HG02642 (cell line): ENCODE measurements around the gene CRTC2.

Source experiments
- ATAC-seq: cut with Tn5 transposase; IDR thresholded peaks from one replicate; pipeline ENCODE4 v1.9.1; 2021; ENCODE audit warnings: mild to moderate bottlenecking; ENCODE audit not compliant: unreplicated experiment, poor library complexity

Gene CRTC2

GRCh38 chr1:153954826-153955225 lies 3.6 kb downstream of the CRTC2 start:
- no peak for ATAC-seq

DNA sequence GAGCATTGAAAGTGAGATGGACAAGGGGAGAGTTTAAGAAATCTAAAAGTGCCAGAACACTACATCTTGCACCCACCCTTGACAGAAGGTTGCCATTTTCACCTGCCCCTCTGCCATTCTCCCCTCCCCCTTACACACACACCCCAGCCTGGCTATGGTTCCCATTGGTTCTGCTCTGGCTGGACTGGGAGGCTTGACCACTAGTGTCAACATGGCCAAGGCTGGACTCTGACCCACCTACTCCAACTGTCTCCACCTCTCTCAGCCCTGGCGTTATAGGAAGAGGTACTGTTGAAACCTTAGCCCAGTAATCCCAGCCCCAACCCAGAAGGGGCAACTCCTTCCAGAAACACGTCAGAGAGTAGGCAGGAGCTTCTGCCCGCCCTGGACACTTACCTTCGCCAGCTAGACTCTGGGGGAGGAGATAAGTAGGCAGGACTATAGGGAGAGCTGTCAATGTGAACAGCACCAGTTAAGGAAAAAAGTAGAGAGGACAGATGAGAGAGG lies 4.5 kb downstream of the CRTC2 start:
- no peak for ATAC-seq

- no peak for ATAC-seq
These were observed 6.6 kb downstream of the CRTC2 start for GRCh38 chr1:153951801-153952200.

GRCh38 chr1:153951183-153951582 lies 7.2 kb downstream of the CRTC2 start:
- ATAC-seq: no peak

DNA sequence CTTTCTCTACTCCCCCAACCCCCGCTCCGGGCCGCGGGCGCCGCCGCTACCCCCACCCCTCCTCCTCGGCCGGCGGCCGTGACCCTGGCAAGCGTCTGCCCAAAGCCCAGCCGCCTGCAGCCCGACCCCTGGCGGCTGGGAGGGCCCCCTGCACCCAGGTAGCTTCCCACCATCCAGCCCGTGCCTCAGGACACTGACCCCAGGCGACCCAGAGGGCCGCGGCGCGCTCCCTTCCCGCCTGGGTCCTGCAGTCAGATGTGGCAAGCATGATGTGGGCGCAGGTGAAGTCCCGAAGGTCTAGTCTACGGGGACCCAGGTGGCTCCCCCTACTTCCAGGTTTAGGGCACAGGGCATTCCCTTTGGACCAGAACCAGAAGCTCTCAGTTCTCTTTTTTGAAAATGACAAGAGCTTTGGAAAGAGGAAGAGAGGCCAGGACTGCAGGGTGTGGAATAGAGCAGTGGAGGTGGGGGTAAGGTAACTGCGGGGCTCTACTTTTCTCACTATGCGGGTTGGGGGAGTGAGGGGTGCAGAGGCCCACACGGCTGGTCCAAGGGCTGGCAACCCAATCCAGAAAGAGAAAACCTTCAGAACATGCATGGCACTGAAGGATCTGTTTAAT lies 11.7 kb downstream of the CRTC2 start, which contains the start of gene DENND4B:
DENND4B (minus strand) TSS at position 97 of the 620 bp plus-strand sequence. CDS start 2,344 bp downstream, outside the sequence.
- ATAC-seq: peak; percentile 72

DNA sequence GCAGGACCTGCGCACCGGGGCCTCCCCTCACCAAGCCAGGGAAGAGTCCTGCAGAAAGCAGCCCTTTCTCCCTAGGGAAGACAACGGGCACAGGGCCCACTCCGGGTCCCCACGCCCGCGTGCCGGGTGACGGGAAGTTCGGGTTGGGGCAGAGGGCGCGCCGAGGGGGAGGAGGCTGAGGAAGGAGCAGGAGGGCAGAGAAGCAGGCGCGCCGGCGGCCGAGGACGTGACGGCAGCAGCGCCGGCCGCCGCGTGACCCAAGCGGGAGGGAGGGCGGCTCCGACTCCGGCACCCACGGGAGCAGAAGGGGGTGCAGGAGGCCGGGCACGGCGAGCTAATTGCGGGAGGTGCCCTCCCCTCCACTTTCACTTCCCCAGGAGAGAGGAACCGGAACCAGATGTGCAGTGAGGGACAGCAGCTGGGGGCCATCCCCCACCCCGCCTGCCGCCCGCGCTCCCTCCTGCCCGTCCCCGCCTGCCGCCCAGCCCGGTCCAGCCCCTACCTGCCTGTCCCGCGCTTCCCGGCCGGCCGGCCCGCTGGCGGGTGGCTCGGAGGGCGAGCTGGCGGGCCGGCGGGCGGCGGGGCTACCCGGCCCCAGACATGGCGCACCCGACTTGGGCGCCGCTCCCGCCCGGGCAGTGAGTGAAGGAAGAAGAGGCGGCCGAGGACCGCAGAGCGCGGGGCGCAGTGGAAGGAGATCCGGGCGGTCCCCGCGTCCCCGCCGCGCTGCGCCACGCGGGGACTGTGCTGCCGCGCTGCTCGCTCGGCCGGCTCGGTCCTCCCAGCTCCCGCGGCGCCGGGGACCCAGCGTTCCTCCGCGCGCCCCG lies 12.4 kb downstream of the CRTC2 start:
- peak; percentile 74 for ATAC-seq

GRCh38 chr1:153945131-153945794 lies 13.1 kb downstream of the CRTC2 start:
- no peak for ATAC-seq

- no peak for ATAC-seq
These were observed 13.6 kb downstream of the CRTC2 start for GRCh38 chr1:153944827-153945117.

DNA sequence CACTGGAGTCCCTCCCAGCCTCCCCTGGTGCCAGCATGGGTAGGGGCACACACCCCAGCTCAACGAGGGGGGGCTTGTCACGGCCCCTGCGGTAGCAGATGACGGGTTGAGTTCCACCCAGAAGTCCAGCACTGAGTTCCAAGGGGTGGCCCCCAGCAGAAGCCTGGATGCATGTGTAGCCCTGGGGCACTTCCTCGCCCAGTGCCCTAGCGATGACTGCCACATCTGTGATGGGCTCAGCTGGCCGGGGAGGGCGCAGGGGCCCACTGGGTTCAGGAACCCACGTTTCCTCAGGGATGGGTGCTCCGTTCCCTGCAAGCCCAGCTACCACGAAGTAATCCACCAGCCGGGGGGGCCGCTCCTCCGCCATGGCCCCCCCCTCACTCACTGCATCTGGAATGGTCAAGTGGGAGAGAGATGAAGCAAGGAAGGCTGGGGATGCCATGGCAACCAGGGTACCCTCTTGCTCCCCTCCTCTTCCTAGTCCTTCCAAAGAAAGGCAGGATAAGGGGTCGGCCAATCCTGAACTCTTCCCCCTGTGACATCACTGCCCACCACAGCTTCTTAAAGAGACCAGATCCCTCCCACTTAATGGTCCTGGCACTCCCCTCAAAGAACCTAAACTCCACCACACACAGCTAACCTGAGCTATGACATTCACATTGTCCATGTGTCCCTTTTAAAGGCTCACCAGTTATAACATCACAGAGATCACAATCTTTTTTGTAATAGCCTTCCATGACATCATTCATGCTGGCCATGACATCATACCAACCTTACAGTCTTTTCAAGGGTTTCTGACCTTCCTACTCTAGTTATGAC lies 14.2 kb downstream of the CRTC2 start:
- ATAC-seq: no peak

DNA sequence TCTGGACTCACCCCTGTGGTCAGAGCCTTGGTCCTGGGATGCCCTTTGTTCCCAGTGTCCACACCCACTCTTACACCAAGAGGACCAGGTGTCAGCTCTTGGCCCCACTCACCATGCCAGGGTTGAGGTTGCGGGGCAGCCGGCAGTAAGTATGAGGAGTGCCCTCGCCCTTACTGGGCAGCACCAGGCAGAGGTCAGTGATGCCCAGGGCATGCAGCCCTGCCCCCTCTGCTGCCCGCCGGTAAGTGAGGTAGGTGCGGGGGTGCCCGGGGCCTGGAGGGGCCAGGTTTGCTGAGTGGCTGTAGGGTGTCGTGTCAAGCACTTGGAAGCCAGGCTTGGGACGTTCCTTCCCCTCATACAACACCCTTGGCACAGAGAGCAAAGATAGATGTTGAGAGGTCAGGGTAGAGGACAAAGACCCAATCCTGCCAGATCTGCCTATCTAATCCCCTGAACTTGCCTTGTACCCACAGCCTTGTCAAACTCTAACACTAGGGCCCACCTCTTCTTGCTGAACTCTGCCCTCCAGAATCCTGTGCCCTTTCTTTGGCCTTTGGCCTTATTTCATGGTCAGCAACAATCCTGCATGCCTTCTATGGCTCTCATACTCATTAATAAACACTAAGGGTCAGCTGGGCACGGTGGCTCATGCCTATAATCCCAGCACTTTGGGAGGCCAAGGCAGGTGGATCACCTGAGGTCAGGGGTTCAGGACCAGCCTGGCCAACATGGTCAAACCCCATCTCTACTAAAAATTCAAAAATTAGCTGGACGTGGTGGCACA lies 15.5 kb downstream of the CRTC2 start:
- ATAC-seq: no peak

DNA sequence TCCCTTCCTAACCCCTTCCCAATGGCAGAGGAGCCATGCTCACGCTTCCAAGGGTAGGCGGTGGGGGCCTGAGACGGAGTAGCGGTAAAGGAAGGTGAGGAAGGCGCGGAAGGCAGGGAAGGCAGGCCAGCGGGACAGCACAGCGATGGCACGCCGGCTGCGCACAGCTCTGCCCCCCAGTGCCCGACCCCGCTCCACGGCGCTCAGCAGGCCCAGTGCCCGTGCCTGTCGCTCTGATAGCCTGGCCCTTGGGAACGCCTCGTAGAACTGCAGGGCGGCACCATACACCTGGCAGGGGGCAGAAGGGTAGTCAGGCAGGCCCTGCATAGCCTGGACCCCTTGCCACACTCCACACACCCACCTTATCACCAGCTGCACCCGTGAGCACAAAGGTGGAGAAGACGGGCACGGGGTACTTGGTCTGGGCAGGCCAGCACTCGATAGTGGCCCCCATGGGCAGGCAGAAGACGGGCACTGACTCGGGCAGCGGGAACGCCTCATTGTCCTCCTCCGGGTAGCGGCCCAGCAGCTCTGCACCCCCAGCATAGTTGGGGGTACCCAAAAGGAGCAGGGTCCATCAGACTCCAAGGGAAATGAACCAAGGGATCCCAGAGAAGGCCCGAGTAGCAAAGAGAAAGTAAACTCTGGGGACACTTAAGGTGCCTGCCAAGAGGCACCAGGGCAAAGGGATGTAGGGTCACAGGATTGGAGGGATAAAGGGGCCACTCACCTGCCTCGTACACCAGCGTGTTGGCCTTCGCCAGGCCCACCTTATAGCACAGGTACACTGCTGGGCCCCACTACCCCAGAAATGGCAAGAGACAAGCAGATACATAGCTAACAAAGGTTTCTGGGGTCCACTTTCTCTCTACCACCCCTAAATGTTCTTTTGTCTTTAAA lies 16.3 kb downstream of the CRTC2 start:
- ATAC-seq: no peak

GRCh38 chr1:153940756-153941155 lies 17.7 kb downstream of the CRTC2 start:
- ATAC-seq: no peak

DNA sequence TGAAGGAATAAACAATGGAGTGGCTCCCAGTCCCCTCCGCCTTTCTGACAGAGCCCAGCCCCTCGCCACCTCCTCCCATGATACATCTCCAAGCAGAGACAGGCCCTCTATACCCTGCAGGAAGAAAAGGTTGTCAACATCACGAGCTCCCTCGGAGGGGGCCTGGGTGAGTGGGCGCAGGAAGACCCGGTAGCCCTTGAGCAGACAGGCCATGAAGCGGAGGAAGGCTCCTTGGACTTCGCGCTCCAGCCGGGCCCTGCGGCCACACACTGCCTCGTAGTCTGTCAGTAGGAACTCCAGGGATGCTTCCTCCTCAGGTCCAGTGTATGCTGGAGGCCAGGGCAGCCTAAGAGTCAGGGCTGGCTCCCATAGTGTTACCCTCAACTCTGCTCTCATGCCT lies 18.9 kb downstream of the CRTC2 start:
- no peak for ATAC-seq

DNA sequence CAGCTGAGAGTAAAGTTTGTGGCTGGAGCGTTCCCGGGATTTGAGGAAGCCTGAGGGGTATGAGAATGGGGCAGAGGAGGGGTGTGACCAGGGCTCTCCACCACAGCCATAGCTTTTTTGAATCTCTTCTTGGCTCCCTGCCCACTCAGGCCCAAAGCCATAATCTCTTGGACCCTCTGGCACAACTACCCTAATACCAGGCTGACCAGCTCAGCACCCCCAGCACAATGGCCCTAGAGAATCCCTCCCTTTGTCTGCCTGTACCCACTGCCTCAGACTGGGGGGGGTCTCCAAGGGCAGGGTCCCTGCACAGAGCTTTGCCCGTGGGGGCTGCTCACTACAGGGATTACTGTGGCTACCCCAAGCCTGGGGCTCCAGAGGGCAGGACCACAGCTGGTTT lies 19.4 kb downstream of the CRTC2 start:
- ATAC-seq: no peak

GRCh38 chr1:153937331-153937730 lies 21.1 kb downstream of the CRTC2 start:
- ATAC-seq: no peak

- ATAC-seq: no peak
These were observed 22.2 kb downstream of the CRTC2 start for GRCh38 chr1:153936011-153936802.

DNA sequence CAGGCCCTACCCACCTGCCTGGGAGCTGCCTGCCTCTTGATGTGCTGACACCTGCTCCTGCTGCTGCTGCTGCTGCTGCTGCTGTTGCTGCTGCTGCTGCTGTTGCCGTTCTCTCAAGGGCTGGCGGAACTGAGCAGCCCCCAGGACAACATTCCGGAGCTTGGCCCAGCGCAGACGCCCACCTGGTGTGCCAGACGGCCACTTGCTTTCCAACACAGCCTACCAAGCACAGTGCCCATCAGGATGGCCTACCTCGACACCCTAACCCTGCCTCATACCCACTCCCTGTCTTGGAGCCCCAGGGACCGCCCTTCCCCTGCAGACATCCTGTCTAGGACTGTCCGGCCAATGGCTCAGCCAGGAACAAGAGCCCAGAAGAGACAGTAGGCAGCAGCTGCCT lies 23.7 kb downstream of the CRTC2 start:
- no peak for ATAC-seq

GRCh38 chr1:153933955-153934354 lies 24.5 kb downstream of the CRTC2 start:
- no peak for ATAC-seq
